Stomach smooth muscle (tissue), 2 donors: Measurements from ENCODE around the gene TMEM205.

Experiments
- H3K27ac ChIP-seq: one replicate; pipeline ENCODE4 v1.7.0; 2013; ENCODE audit warnings: mild to moderate bottlenecking, low read length, inconsistent platforms
- H3K27me3 ChIP-seq, 2 donors: one replicate each; pipeline ENCODE4 v1.7.0; 2013; ENCODE audit warnings: low read length in 2 of 2; ENCODE audit not compliant: insufficient read depth in 2 of 2, control insufficient read depth in 1 of 2
- H3K36me3 ChIP-seq, 2 donors: one replicate each; pipeline ENCODE4 v1.7.0; 2013; ENCODE audit warnings: low read length in 2 of 2; ENCODE audit not compliant: control insufficient read depth in 2 of 2, insufficient read depth in 2 of 2
- H3K4me1 ChIP-seq: one replicate; pipeline ENCODE4 v1.7.0; 2013; ENCODE audit warnings: low read length; ENCODE audit not compliant: control insufficient read depth, insufficient read depth
- H3K4me3 ChIP-seq, 2 donors: one replicate each; pipeline ENCODE4 v1.7.0; 2013; ENCODE audit warnings: low read length in 2 of 2
- H3K9ac ChIP-seq, 2 donors: one replicate each; pipeline ENCODE4 v1.7.0; 2013; ENCODE audit warnings: low read length in 2 of 2, mild to moderate bottlenecking in 1 of 2
- H3K9me3 ChIP-seq, 2 donors: one replicate each; pipeline ENCODE4 v1.7.0; 2013; ENCODE audit warnings: low read length in 2 of 2; ENCODE audit not compliant: control insufficient read depth in 2 of 2
- donor health status: healthy.
- donor health status: Pancreatic carcinoma.

Gene TMEM205

GRCh38 chr19:11346104-11346940 lies at the start of gene TMEM205, which contains the start of gene CCDC159:
TSS of gene TMEM205 (minus strand) at chr19:11346268. CDS start at chr19:11345619, 649 bp downstream.
TSS of gene CCDC159 (plus strand) at chr19:11346519. CDS start at chr19:11346607, 88 bp downstream.
- Histone ChIP-seq H3K4me1 (peaks cover 30% of the 10 kb centered on the region), H3K9ac (peak within 1 kb of the TSS; percentile 91 to 93)

DNA sequence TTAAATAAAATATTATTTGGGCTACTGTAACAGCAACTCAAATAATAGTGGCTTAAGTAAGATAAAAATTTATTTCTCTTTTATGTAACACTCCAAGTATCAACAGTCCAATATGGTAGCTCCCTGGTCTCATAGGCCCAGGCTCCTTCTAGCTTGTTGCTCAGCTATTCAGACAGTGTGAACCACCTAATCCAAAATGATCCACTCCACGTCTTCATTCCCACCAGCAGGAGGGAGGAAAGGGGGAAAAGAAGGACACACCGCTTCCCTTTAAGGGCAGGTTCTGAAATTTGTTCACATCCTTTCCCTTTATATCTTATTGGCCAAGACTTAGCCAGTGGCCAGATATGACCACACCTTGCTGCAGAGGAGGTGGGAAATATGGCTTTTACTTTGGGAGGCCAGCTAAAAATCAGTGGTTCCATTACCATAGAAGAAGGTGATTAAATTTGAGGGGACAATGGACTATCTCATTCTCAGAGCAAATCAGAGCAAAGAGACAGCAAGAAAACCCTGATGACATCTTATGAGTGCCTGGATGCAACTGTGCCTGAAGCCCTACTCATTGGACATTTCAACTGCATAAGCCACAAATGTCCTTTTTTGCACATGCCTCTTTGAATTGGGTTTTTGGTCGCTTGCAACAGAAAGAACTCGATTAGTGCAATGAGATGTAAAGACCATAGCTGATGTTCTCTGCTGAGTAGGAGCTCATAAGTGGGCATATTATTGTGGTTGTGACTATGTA lies 45.0 kb upstream of the TMEM205 start:
- Histone ChIP-seq H3K27ac (no peak overlapping the region), H3K9ac (no peak overlapping the region), H3K4me1 (no peaks in the 10 kb centered on the region), H3K9me3 (peaks cover 0 to 6% of the 10 kb centered on the region in 2 donors), H3K27me3 (no peaks in the 10 kb centered on the region), H3K4me3 (no peak overlapping the region), H3K36me3 (no peaks in the 10 kb centered on the region)

More at GRCh38 chr19:11346104-11346940, at the start of gene TMEM205, which contains the start of gene CCDC159:
- no peaks in the 10 kb centered on the region for H3K27me3 ChIP-seq
- H3K4me3 ChIP-seq: peak within 1 kb of the TSS; percentile 87 to 93
- H3K36me3 ChIP-seq: peaks cover 2 to 13% of the 10 kb centered on the region in 2 donors
- peaks cover 0 to 7% of the 10 kb centered on the region in 2 donors for H3K9me3 ChIP-seq
- H3K27ac ChIP-seq: peak within 1 kb of the TSS; percentile 87

GRCh38 chr19:11390359-11390758 lies 44.3 kb upstream of the TMEM205 start:
- H3K9me3 ChIP-seq: peaks cover 0 to 6% of the 10 kb centered on the region in 2 donors
- H3K9ac ChIP-seq: no peak overlapping the region
- no peaks in the 10 kb centered on the region for H3K4me1 ChIP-seq
- H3K4me3 ChIP-seq: no peak overlapping the region
- H3K36me3 ChIP-seq: no peaks in the 10 kb centered on the region
- no peak overlapping the region for H3K27ac ChIP-seq
- no peaks in the 10 kb centered on the region for H3K27me3 ChIP-seq

GRCh38 chr19:11387162-11388034 lies 41.3 kb upstream of the TMEM205 start:
- H3K36me3 ChIP-seq: no peaks in the 10 kb centered on the region
- no peak overlapping the region for H3K9ac ChIP-seq
- peaks cover 0 to 6% of the 10 kb centered on the region in 2 donors for H3K9me3 ChIP-seq
- H3K4me3 ChIP-seq: no peak overlapping the region
- H3K27ac ChIP-seq: no peak overlapping the region
- H3K4me1 ChIP-seq: peaks cover 9% of the 10 kb centered on the region
- H3K27me3 ChIP-seq: peaks cover 13 to 18% of the 10 kb centered on the region in 2 donors

DNA sequence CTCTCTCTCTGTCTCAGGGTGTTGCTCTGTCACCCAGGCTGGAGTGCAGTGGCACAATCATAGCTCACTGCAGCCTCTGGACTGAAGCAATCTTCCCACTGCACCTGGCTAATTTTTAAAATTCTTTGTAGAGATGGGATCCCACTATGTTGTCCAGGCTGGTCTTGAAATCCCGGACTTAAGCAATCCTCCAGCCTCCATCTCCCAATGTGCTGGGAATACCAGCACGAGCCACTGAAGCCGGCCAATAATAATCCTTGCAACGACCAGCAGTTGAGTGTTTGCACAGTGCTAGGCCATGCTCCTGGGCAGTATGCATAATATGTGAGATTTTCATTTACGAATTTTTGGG lies 38.7 kb upstream of the TMEM205 start:
- no peak overlapping the region for H3K4me3 ChIP-seq
- no peaks in the 10 kb centered on the region for H3K9me3 ChIP-seq
- H3K27me3 ChIP-seq: peaks cover 19 to 23% of the 10 kb centered on the region in 2 donors
- no peak overlapping the region for H3K27ac ChIP-seq
- no peak overlapping the region for H3K9ac ChIP-seq
- no peaks in the 10 kb centered on the region for H3K36me3 ChIP-seq
- peaks cover 27% of the 10 kb centered on the region for H3K4me1 ChIP-seq

- peaks cover 19 to 23% of the 10 kb centered on the region in 2 donors for H3K27me3 ChIP-seq
- H3K4me1 ChIP-seq: peaks cover 27% of the 10 kb centered on the region
- H3K36me3 ChIP-seq: no peaks in the 10 kb centered on the region
- no peaks in the 10 kb centered on the region for H3K9me3 ChIP-seq
- H3K9ac ChIP-seq: no peak overlapping the region
- peak overlapping the region in 1 of 2 donors; percentile 40 for H3K4me3 ChIP-seq
- H3K27ac ChIP-seq: no peak overlapping the region
These were observed 37.6 kb upstream of the TMEM205 start for GRCh38 chr19:11383706-11384048.

- Histone ChIP-seq H3K9ac (no peak overlapping the region), H3K36me3 (no peaks in the 10 kb centered on the region), H3K9me3 (no peaks in the 10 kb centered on the region), H3K4me3 (peak overlapping the region in 1 of 2 donors; percentile 40), H3K27ac (no peak overlapping the region), H3K4me1 (peaks cover 32% of the 10 kb centered on the region), H3K27me3 (peaks cover 19 to 23% of the 10 kb centered on the region in 2 donors)
These were observed 37.0 kb upstream of the TMEM205 start for GRCh38 chr19:11382898-11383705.

- H3K9me3 ChIP-seq: no peaks in the 10 kb centered on the region
- no peaks in the 10 kb centered on the region for H3K36me3 ChIP-seq
- H3K27ac ChIP-seq: peak overlapping the region; percentile 60
- H3K27me3 ChIP-seq: peaks cover 19 to 23% of the 10 kb centered on the region in 2 donors
- H3K9ac ChIP-seq: peak overlapping the region; percentile 61 to 86
- H3K4me1 ChIP-seq: peaks cover 49% of the 10 kb centered on the region
- peak overlapping the region; percentile 69 to 86 for H3K4me3 ChIP-seq
These were observed 34.8 kb upstream of the TMEM205 start for GRCh38 chr19:11380653-11381537.

- H3K27ac ChIP-seq: no peak overlapping the region
- no peaks in the 10 kb centered on the region for H3K9me3 ChIP-seq
- peaks cover 19 to 23% of the 10 kb centered on the region in 2 donors for H3K27me3 ChIP-seq
- H3K36me3 ChIP-seq: no peaks in the 10 kb centered on the region
- peak overlapping the region in 1 of 2 donors; percentile 86 for H3K4me3 ChIP-seq
- peaks cover 58% of the 10 kb centered on the region for H3K4me1 ChIP-seq
- peak overlapping the region; percentile 61 to 86 for H3K9ac ChIP-seq
These were observed 33.8 kb upstream of the TMEM205 start for GRCh38 chr19:11379857-11380350.
